Urinary bladder (tissue), 4 donors: ENCODE results near the gene CD59. TPM values are rescaled to one million over a fixed set of nuclear protein-coding genes. Genes with fewer than 3 reads are reported as not detected.

Experiments used
- DNase-seq: peaks from one replicate; pipeline ENCODE4 v3.0.0-alpha.2; 2015; ENCODE audit errors: extremely low spot score
- H3K27ac ChIP-seq: one replicate; pipeline ENCODE4 v1.5.1; 2013; ENCODE audit warnings: low read depth, mild to moderate bottlenecking, moderate library complexity
- H3K36me3 ChIP-seq: one replicate; pipeline ENCODE4 v1.6.1; 2013; ENCODE audit warnings: mild to moderate bottlenecking, moderate library complexity; ENCODE audit not compliant: insufficient read depth
- H3K4me1 ChIP-seq: one replicate; pipeline ENCODE4 v1.6.1; 2013; ENCODE audit warnings: mild to moderate bottlenecking, moderate library complexity; ENCODE audit not compliant: insufficient read depth
- H3K4me3 ChIP-seq: one replicate; pipeline ENCODE4 v1.5.1; 2013; ENCODE audit warnings: low read depth, low read length
- WGBS: extraction: QIAGEN DNeasy Blood & Tissue Kit; methylation state at CpG from one replicate; pipeline ENCODE4 v1.1.7; 2013; 5-methylcytosine and 5-hydroxymethylcytosine counted together
- polyA plus RNA-seq: library from polyadenylated mRNA; stranded (reverse); fragments of 200-250 nt; gene quantifications from one replicate; pipeline ENCODE4 v1.2.3, GENCODE V29; 2013
- total RNA-seq: library from RNA; depleted of rRNA; stranded (reverse); fragments of >200 nt; gene quantifications from one replicate; pipeline ENCODE4 v1.2.3, GENCODE V29; 2014
- donor health status: healthy with polysubstance abuse.
- donor health status: healthy.

The CD59 gene
- total and polyA plus RNA-seq, 2 donors: 143 to 464 TPM

DNA sequence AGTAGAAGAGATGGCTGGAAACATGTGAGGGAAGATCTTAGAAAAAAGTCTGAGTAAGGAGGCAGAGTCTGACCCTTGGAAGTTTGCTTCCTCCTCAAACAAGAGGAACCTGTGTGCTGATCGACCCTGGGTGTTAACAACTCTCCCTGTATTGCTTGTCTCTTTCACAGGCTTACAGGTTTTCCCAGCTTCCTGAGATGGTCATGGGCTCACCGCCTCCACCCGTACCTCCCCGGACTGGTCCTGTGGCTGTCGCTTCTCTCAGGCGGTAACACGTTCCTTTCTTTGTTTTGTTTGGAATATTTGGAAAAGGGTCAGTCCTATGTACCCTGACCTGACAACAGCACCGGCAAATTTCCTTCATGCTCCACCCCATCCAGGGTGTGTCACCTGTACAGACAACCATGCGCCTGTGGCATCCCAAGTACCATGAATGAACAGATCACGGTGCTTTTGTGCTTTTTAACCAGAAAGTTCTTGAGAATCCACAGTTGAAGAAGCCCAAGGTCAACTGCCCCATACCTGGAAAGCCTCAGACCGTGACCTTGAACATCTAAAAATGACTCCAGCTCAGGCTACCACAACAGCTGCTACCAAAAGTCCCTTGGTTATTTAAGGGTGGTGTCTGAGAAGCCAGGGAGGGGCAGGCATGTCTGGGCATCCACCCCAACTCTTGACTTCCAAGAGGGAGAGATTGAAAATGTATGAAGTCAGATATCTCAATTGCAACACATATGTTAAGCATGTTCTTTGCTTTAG lies 80.2 kb downstream of the CD59 start:
- no peak for DNase-seq
- no peaks in the 10 kb centered on the region for H3K36me3 ChIP-seq
- H3K27ac ChIP-seq: no peak overlapping the region
- 85% methylated on average over 11 of the region's 11 CpGs for WGBS
- no peak overlapping the region for H3K4me3 ChIP-seq
- H3K4me1 ChIP-seq: no peaks in the 10 kb centered on the region

DNA sequence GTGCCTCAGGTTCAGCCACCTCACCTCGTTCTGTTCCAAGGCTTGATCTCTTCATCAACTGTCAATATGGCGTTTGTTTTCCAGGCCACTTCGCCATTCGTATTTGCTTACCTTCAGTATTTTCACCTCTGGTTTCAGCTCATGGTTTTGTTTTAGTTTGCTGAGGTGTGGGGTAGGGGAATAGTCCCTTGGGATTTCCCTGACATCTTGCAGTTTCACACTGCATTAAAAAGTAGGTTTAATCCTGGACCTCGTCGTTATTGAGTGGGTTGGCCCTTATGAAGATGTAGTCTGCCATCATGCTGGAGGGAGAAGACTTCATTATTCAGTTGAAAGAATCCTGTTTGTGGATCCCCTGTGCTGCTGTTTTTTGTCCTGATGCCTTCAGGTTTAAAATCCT lies 81.6 kb downstream of the CD59 start:
- no peaks in the 10 kb centered on the region for H3K4me1 ChIP-seq
- 80% methylated on average over 6 of the region's 6 CpGs for WGBS

More for the DNA sequence above, 81.6 kb downstream of the CD59 start:
- no peak for DNase-seq
- Histone ChIP-seq H3K4me3 (no peak overlapping the region), H3K27ac (no peak overlapping the region), H3K36me3 (no peaks in the 10 kb centered on the region)

Other genes with a start within 250 kb of the CD59 start
- not detected for gene C11orf91, start 35.6 kb downstream of the CD59 start, total RNA-seq
- gene C11orf91, start 35.6 kb downstream of the CD59 start, polyA plus RNA-seq: not detected
- 64.8 TPM for gene FBXO3, start 38.1 kb upstream of the CD59 start, total RNA-seq
- 39.7 TPM for gene FBXO3, start 38.1 kb upstream of the CD59 start, polyA plus RNA-seq
- 24.1 TPM for gene LMO2, start 155.7 kb upstream of the CD59 start, total RNA-seq
- gene LMO2, start 155.7 kb upstream of the CD59 start, polyA plus RNA-seq: 17.0 TPM